Caki2 (cell line): Measurements from ENCODE around the gene FAM240B. TPM values are rescaled to one million over a fixed set of nuclear protein-coding genes. Genes with fewer than 3 reads are reported as not detected.

Source experiments
- DNase-seq: peaks from one replicate; pipeline ENCODE4 v3.0.0-alpha.2; 2015; ENCODE audit warnings: low read depth
- in situ Hi-C: cut with HindIII; loops from 2 replicates; pipeline ENCODE4 v1.10.0; 2016; ENCODE audit warnings: low sequenced_read_pairs, low pct_unique_long_range_greater_than_20kb, mixed read lengths
- total RNA-seq: library from RNA; depleted of rRNA; stranded (reverse); fragments of >200 nt; shearing (Covaris generic); gene quantifications from 2 replicates; pipeline ENCODE4 v1.2.3, GENCODE V29; 2014; ENCODE audit warnings: low replicate concordance

Gene FAM240B
- total RNA-seq, 1 experiment from 2014 or later: not detected

GRCh38 chr9:38677660-38678303 lies 42.2 kb downstream of the FAM240B start:
- in situ Hi-C loops: no loop called here
- DNase-seq: no peak

GRCh38 chr9:38675831-38676230 lies 44.1 kb downstream of the FAM240B start:
- in situ Hi-C loops: no loop called here
- no peak for DNase-seq

- no peak for DNase-seq
- in situ Hi-C loops: no loop called here
Measured at GRCh38 chr9:38675211-38675610, 44.7 kb downstream of the FAM240B start.

- no peak for DNase-seq
- in situ Hi-C loops: no loop called here
Measured at GRCh38 chr9:38673399-38674193, 46.3 kb downstream of the FAM240B start.

GRCh38 chr9:38671748-38672147 lies 48.2 kb downstream of the FAM240B start:
- in situ Hi-C loops: no loop called here
- no peak for DNase-seq

- in situ Hi-C loops: no loop called here
- DNase-seq: no peak
Measured at GRCh38 chr9:38671372-38671731, 48.6 kb downstream of the FAM240B start.

- no peak for DNase-seq
- in situ Hi-C loops: no loop called here
Measured at GRCh38 chr9:38670542-38671371, 49.2 kb downstream of the FAM240B start.

- no peak for DNase-seq
- in situ Hi-C loops: no loop called here
Measured at GRCh38 chr9:38668791-38669466, 51.0 kb downstream of the FAM240B start.

GRCh38 chr9:38662763-38663593 lies 57.0 kb downstream of the FAM240B start:
- peak; percentile 12 for DNase-seq

GRCh38 chr9:38659538-38659937 lies 60.4 kb downstream of the FAM240B start:
- no peak for DNase-seq
- in situ Hi-C loops: no loop called here

More at GRCh38 chr9:38662763-38663593, 57.0 kb downstream of the FAM240B start:
- in situ Hi-C loops: no loop called here

- in situ Hi-C loops: no loop called here
Measured at GRCh38 chr9:38656896-38657295, 63.0 kb downstream of the FAM240B start.

GRCh38 chr9:38652486-38652885 lies 67.4 kb downstream of the FAM240B start:
- DNase-seq: no peak
- in situ Hi-C loops: no loop called here

More at GRCh38 chr9:38656896-38657295, 63.0 kb downstream of the FAM240B start:
- no peak for DNase-seq

- in situ Hi-C loops: no loop called here
- no peak for DNase-seq
Measured at GRCh38 chr9:38652044-38652443, 67.9 kb downstream of the FAM240B start.

GRCh38 chr9:38651400-38652042 lies 68.4 kb downstream of the FAM240B start:
- in situ Hi-C loops: no loop called here
- no peak for DNase-seq

- no peak for DNase-seq
Measured at GRCh38 chr9:38650564-38650963, 69.4 kb downstream of the FAM240B start.

GRCh38 chr9:38649731-38650363 lies 70.1 kb downstream of the FAM240B start:
- in situ Hi-C loops: no loop called here
- DNase-seq: no peak

More at GRCh38 chr9:38650564-38650963, 69.4 kb downstream of the FAM240B start:
- in situ Hi-C loops: no loop called here

- in situ Hi-C loops: no loop called here
- no peak for DNase-seq
Measured at GRCh38 chr9:38644601-38645000, 75.3 kb downstream of the FAM240B start.
